ENCODE measurements around the gene MLLT6.
"Not testable (repeated sequence)": the region's sequence is repeated elsewhere in the genome, so short reads cannot be mapped to it uniquely, and the experiment has no call there.

MLLT6 gene

DNA sequence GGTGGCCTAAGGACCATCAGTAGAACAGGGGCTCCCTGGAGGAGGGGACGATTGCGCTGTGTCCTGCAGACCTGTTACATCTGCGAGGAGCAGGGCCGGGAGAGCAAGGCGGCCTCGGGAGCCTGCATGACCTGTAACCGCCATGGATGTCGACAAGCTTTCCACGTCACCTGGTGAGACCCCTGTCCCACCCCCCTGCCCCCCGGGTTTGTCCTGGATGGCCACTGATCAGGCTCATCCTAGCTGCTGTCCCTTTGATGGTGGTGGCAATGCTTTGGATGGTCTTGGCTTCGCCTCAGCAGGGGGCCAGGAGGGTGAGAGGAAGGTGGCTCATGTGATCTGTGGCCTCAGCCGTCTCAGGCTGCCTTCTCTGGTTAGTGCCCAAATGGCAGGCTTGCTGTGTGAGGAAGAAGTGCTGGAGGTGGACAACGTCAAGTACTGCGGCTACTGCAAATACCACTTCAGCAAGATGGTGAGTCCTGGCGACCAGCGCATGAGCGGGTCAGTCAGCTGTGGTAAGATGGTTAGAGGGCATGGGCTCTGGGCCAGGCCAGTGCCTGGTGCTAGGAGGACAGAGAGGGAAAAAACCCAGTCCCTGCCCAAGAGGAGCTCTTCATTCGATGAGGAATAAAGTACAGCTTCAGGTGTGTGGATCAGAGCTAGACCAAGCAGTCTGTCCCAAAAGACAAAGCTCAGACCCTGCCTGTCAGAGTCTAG, 4.2 kb downstream of the MLLT6 start:
- no peak for DNase-seq

DNA sequence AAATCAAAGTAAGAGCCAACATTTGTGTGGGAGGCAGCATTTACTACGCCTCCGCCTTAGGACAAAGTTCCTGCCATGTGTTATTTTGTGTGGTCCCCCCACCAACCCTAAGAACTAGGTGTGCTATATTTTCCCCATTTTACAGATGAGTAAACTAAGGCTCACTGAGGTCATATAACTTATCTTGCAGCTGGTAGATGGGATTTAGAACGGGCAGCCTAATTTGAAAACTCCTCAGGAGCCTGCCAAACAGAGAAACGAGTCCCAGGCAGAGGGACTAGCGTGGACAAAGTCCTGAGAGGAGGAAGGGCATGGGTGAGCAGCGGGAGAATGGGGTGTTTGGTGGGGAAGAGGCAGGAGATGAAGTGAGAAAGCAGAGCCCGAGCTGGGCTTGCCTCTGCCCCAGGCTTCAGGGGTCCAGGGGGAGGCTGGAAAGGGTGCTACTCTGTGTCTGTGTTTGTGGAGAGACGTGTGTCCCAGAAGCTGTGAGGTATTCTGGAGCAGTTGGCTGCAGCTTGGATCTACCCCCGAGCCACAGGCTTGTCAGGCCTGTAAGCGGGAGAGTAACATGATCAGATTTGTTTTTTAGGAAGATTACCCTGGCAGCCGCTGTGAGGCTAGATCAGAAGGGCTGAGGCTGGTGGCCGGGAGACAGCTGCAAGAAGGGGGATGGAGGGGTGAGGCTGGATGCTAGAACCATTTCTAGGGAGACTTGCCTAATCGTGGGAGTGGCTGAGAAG, 5.0 kb downstream of the MLLT6 start:
- DNase-seq, result no peak

DNA sequence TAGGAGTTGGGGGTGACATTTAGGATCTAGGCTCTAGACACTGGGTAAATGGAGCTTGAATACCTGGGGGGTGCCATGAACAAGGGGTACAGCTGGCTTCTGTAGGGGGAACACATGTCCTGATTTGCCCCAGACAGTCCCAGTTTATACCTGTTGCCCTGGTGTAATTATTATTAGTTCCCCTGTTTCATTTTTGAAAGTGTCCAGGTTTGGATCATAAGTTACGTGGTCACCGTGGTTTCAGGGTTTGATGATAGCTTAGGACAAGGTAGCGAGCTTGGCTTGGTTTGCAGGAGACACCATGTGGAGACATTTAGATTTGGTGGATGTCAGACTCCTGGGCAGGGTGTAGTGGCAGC, 5.5 kb downstream of the MLLT6 start:
- DNase-seq, result no peak

DNA sequence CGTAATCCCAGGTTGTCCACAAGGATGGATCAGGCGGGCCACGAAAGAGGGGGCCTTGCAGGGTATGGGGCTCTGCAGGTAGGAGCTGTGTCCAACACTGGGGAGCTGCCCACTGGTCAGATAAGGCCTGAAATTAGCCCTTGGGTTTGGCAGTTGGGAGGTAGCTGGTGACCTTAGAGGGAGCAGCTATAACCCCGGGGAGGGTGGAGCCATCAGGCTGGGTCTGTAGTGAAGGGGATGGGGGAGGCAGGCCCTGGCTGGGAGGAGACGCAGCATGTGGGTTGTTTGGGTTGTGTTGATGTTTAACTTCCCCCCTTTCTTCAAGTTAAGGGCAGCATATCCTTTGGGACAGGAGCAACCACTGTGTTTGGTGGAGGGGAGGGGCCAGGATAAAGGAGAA, 5.9 kb downstream of the MLLT6 start:
- no peak for DNase-seq

DNA sequence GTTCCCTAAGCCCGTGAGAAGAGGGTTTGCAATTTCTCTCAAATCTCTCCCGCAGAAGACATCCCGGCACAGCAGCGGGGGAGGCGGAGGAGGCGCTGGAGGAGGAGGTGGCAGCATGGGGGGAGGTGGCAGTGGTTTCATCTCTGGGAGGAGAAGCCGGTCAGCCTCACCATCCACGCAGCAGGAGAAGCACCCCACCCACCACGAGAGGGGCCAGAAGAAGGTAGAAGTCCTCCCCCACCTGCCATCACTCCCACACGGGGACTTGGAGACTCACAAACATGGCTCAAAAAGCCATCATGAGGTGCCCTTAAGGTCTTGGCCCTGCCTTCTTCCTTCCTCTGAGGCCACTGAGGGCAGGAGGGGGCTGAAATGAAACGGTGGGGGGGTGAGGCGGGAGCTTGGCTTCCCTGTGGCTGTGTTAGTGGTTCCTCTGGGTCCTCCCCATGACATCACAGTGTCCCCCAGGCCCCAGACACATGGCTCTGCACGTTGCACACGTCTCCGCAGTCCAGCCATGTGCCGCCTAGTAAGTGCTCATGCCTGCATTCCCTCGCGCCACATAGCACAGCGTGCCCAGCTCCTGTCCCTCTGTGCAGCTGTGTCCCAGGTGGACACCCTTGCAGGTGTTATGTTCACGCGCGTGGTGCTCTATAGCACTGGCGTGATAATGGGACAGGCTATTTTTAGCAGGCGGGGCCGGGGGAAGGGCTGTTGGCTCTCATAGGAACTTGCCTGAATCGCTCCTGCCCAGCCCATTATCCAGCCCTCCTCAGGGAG, 6.9 kb downstream of the MLLT6 start:
- no peak for DNase-seq

DNA sequence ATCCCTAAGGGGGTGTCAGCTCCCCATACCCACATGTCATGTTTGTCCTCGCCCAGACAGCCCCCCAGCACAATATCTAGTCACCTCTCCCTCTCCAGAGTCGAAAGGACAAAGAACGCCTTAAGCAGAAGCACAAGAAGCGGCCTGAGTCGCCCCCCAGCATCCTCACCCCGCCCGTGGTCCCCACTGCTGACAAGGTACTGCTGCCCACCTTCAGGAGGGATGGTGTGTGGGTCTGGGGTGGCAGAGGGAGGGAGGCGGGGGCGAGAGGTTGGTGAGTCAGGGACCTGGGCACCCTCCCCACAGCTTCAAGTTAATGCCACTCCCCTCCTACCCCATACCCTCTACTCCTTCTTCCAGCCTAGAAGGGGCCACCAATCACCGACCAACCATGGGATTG, 7.5 kb downstream of the MLLT6 start:
- DNase-seq, result no peak

DNA sequence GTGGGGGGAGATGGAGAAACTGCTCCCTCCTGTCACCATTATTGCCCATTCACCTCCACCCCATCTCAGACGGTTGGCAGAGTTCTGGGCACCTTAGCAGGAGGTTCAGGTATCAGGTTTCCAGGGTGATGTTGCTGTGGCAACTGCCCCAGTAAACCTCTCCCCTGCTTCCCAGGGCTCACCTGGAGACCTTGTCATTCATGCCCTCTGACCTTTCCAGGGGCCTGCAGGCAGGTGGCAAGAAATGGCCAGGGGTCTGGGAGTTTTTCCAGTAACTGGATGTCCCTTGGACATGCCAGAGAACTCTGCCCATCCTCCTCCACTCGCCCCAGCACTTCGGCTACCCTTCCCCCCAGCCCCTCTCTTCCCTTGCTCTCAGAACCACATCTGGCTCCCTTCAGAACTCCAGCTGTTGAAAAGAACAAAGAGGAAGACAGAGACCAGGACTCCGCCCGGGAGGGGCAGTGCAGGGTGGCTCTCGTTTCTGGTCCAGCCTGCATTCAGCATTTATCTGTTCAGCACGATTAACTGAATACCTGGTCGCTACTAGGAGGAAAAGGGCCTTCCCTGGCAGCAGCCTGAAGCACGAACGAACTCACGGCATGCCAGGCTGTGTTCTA, 8.5 kb downstream of the MLLT6 start:
- DNase-seq, result no peak

DNA sequence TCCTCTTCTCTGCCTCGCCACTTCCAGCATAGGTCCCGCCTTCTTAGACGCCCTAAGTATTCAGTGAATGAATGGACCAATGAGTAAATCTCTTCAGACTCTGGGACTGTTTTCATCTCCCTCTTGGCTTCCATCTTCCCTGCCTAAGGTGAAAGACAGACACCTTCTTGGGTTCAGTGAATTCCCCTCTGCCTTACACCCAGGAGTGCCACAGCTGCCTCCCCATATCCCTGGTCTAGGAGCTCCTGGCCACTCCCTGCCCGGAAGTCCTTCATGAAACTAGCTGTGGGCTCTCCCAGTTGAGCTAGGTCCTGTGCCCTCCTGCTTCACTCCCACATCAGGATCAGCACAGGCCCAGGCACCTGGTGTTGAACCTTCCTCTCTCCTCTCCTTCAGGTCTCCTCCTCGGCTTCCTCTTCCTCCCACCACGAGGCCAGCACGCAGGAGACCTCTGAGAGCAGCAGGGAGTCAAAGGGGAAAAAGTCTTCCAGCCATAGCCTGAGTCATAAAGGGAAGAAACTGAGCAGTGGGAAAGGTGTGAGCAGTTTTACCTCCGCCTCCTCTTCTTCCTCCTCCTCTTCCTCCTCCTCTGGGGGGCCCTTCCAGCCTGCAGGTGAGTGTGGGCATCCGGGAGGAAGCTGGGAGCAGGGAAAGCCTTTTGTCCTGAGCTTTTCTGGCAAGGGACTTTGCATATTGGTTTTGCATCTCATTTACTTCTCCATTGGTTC, 10.3 kb downstream of the MLLT6 start:
- no peak for DNase-seq

DNA sequence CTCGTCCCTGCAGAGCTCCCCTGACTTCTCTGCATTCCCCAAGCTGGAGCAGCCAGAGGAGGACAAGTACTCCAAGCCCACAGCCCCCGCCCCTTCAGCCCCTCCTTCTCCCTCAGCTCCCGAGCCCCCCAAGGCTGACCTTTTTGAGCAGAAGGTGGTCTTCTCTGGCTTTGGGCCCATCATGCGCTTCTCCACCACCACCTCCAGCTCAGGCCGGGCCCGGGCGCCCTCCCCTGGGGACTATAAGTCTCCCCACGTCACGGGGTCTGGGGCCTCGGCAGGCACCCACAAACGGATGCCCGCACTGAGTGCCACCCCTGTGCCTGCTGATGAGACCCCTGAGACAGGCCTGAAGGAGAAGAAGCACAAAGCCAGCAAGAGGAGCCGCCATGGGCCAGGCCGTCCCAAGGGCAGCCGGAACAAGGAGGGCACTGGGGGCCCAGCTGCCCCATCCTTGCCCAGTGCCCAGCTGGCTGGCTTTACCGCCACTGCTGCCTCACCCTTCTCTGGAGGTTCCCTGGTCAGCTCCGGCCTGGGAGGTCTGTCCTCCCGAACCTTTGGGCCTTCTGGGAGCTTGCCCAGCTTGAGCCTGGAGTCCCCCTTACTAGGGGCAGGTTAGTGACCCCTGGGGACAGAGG, 11.4 kb downstream of the MLLT6 start:
- DNase-seq, result no peak

DNA sequence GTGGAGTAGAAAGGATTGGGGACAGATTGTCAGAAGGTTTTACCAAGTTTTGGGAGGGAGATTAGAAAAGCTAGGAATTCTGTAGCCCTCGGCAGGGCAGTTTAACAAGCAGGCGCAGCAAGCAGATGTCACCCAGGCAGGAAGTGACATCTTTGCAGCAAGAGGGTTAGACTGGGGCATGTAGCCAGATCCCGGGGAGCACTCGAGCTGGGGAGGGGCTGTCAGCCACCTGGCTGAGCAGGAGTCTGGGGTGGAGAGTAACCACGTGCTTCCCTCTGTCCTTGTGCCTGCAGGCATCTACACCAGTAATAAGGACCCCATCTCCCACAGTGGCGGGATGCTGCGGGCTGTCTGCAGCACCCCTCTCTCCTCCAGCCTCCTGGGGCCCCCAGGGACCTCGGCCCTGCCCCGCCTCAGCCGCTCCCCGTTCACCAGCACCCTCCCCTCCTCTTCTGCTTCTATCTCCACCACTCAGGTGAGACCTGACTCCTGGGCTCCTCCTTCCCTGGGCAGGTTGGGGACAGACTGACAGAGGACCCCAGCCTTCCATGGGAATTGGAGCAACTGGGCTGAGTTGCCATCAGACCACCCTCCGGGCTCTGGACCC, 12.2 kb downstream of the MLLT6 start:
- DNase-seq, result no peak

DNA sequence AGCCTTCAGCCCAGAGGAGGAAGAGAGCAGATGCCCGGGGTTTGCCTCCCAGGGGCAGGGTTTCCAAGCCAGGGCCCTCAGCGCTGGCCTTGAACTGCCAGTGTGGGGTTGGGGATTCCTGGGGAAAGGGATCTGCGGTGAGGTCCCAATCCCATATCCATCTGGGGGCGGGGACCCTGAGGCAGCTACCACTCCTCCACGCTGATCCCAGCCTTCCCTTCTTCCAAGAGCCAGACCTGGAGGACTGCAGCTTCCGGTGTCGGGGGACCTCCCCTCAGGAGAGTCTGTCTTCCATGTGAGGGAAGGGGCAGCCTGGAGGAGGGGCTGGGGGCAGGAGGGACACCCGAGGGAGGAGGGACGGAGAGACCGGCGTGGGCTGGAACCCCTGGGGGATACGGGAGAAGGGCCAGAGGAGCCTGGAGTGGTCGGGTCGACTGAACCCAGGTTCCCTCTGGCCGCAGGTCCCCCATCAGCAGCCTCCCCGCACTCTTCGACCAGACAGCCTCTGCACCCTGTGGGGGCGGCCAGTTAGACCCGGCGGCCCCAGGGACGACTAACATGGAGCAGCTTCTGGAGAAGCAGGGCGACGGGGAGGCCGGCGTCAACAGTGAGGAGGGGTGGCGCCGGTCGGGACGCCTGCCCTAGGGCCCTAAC, 14.3 kb downstream of the MLLT6 start:
- no peak for DNase-seq

DNA sequence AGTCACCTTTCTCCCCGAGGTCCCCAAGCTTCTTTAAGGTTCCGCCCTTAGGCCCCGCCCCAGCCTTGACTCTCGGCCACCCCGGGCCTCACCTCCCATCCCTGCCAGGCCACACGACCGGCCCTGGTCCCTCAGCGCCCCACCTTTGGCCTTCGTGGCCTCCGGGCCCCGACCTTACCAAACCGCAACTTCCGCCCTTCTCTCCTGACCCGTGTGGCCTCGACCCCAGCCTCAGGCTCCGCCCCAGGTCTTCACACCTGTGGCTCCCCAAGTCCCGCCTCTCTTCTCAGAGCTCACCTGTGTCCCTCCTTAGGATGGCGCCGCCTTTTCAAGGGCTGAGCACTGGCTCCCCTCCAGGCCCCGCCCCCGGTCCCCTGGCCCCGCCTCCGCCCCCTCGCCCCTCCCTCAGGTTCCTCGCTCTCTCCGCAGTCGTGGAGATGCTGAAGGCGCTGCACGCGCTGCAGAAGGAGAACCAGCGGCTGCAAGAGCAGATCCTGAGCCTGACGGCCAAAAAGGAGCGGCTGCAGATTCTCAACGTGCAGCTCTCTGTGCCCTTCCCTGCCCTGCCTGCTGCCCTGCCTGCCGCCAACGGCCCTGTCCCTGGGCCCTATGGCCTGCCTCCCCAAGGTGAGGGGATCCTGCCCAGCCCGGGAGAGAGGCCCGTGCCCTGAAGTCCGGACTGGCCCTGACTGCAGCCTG, 15.0 kb downstream of the MLLT6 start:
- DNase-seq, result no peak

DNA sequence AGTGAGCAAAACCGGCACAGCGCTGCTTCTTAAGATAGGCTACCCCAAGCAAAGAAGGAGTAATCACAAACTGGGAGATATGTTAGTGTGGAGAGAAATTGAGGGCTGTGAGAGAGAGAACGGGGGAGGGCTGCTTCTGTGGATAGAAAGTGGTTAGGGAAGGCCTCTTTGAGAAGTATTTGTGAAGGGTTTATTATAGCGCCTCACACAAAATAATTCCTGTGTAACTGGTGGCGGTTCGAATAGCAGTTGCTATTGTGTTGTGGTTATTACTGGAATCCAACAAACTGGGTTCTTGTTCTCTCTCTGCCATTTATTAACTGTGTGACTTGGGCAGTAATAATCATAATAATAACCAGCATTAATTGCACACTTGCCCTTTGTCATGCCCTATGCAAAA, 15.9 kb downstream of the MLLT6 start:
- DNase-seq, result no peak

DNA sequence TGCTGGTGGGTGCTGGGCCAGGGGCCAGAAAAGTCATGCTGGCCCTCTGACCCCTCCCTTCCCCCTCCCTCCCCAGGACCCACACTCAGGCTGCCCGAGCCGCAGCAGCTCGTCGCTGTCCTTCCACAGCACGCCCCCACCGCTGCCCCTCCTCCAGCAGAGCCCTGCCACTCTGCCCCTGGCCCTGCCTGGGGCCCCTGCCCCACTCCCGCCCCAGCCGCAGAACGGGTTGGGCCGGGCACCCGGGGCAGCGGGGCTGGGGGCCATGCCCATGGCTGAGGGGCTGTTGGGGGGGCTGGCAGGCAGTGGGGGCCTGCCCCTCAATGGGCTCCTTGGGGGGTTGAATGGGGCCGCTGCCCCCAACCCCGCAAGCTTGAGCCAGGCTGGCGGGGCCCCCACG, 16.7 kb downstream of the MLLT6 start:
- DNase-seq, result no peak

DNA sequence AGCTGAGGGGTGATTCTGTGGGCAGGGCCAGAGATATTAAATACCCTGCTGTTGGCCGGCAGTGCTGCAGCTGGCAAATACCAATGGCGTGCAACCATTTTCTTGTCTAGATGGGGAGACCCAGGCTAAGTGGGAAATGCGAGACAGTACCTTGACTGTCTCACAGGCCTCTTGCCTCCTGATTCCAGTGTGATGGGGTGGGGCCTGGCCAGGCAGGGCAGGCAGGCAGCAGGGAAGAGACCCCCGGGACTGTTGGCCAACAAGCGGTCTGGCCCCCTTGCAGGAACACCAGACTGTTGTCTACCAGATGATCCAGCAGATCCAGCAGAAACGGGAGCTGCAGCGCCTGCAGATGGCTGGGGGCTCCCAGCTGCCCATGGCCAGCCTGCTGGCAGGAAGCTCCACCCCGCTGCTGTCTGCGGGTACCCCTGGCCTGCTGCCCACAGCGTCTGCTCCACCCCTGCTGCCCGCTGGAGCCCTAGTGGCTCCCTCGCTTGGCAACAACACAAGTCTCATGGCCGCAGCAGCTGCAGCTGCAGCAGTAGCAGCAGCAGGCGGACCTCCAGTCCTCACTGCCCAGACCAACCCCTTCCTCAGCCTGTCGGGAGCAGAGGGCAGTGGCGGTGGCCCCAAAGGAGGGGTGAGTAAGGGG, 19.4 kb downstream of the MLLT6 start:
- DNase-seq, result no peak

DNA sequence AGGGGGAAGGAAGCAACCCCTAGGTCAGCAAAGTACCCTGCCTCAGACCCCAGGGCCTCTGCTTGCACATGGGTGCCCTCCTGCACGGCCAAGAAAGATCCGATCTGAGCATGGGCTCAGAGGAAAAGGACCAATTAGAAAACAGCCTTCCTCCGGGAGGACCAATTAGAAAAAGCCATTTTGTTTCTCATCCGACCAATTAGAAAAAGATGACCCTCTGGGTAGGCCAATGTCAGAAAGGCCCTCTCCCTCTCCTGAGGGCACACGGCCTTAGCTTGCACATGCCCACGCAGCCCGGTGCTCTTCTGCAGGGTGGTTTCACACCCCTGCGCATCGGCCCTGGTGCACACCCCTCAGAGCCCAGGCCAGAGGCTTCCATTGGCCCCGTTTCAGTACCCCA, 20.0 kb downstream of the MLLT6 start:
- DNase-seq, result no peak

DNA sequence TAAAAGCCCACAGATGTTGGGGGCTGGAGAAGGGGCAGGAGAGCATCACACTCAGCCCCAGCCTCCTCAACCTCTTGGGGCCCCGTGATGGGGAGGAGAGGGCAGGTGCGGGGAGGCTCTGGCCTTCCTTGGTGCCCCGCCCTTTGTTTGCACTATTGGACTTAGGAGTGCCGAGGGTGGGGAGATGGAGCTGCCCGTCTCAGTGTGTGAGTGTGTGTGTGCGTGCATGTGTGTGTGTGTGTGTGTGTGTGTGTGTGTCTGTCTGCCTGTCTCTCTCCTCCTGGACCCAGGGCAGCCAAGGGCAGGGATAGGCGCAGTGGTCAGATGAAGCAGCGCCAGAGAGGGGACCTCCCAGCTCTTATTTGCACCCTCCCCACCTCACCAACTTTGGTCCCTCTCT, 21.1 kb downstream of the MLLT6 start:
- DNase-seq, result not testable (repeated sequence)

DNA sequence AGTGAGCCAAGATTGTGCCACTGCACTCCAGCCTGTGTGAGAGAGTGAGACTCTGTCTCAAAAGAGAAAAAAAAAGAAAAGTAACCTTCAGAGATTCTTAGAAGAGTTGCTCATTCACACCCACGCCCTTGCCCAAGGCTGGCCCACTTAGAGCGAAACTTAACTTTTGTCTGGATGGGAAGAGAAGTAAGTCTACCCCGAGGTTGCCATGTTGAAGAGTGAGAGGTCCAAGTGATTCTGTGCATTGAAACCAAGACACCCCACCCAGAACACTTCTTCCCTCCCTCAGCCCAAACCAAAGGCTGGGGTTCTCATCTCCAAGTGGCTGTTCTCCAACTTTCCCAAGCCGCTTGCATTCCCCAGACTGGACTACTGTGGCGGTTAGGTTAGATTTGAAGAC, 22.7 kb downstream of the MLLT6 start:
- DNase-seq, result no peak

DNA sequence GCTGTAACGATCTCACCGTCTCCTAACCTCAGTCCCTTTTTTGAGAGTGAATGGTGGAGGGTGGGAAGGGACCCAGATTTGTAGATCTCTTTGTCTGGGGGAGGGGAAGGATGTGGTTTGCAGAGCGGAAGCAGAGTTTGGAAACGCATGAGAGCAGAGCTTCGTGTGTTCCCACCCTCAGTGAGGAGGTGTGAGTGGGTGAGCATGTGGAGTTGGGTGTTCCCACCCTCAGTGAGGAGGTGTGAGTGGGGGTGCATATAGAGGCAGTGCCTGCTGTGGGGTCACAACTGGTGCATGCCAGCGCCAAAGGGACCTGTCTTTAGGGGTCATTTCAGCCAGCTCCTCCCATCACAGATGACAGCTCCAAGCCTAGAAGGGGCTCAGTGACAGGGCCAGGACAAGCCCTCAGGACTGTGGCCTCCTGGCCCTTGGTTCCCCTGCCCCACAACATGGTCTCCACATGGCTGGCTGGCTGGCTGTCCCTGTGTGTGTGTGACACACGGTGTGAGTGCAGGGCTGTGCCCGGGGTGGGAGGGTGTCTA, 23.3 kb downstream of the MLLT6 start:
- DNase-seq, result peak; percentile 57

DNA sequence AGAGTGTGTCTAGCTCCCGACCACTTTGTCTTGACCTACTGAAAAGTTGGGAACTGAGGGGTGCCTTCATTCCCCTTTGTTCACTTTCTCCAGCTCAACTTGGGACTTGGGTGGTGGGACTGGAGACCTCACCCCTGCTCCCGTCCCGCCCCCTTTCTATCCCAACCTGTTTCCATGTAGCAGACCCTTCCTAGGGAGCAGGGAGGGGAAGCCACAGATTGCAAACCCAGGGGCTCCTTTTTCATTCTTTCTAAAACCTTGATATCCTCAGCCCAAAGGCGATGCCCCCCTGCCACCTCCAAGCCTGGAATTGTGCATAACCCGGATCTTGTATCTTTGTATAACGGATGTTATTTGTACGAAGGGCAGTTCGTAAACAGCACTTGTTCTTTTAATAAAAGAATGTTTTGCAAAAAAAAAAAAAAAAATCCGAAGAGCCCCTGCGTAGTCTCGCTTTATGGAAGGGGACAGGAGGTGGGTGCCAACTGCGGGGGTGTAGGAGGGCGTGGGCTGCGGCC, 24.4 kb downstream of the MLLT6 start:
- no peak for DNase-seq
